Measurements from ENCODE around the gene ZNF324B.
A peak's percentile ranks its signal among the peaks of the same experiment; 100 is the strongest.

Gene ZNF324B

DNA sequence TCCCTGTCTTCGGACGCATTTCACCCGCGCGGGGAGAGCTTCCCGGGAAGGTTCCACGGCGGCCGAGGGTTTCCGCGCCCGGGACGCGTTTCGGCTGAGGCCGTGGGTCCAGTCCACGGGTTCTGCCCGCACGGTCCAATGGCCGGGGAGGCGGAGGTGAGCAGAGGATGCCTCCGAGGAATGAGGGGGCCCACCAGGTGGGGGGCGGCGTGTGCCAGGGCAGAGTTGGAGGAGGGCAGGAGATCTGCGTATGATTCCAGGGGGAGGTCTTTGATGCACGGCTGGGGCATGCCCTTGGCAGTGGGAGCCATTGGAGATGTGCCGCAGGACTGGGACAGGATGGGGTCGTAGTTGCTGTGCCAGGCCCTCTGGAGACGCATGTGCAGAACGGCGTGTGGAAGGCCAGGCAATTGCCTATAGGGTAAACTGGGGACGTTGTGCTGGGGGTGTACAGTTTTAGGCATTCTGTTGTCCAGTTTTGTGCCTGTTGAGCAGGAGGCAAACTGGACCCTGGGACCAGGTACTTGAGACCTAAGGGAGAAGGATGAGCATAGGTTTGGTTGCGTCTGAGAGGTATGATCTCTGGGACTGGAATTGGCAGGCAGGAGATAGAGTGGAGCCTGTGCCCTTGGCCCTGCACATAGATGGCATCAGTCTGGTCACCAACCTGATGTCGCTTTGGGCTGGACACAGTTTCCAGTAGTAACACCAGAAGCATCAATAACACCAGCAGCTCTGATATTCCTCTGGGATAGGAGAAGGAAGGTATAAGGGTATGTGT lies 42.2 kb upstream of the ZNF324B start:
- no peak for TF ChIP-seq CTCF (IDR thresholded peaks at IDR 0.05; ENCODE audit: insufficient read depth, low read depth, low read length, missing control alignments)
- H3K4me3 ChIP-seq (ENCODE audit: low read depth, low read length) = peak overlapping the region; percentile 86
- DNase-seq (ENCODE audit: low read depth) = peak; percentile 43

DNA sequence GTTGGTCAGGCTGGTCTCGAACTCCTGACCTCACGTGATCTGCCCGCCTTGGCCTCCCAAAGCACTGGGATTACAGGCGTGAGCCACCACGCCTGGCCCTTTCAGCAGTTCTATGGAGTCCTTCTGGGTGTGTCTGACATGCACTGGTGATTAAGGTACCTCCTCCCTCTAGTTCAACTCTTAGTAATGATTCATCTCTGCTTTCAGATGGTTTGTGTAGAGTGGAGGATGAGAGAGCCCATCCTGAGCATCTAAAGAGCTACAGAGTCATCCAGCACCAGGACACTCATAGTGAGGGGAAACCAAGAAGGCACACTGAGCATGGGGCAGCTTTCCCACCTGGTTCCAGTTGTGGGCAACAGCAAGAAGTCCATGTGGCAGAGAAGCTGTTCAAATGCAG lies 34.8 kb upstream of the ZNF324B start:
- no peak for DNase-seq (ENCODE audit: low read depth)
- TF ChIP-seq CTCF (IDR thresholded peaks at IDR 0.05; ENCODE audit: insufficient read depth, low read depth, low read length, missing control alignments) = no peak
- no peak overlapping the region for H3K4me3 ChIP-seq (ENCODE audit: low read depth, low read length)

- H3K4me3 ChIP-seq (ENCODE audit: low read depth, low read length) = no peak overlapping the region
Observed at GRCh38 chr19:58417071-58417470, 34.4 kb upstream of the ZNF324B start.

DNA sequence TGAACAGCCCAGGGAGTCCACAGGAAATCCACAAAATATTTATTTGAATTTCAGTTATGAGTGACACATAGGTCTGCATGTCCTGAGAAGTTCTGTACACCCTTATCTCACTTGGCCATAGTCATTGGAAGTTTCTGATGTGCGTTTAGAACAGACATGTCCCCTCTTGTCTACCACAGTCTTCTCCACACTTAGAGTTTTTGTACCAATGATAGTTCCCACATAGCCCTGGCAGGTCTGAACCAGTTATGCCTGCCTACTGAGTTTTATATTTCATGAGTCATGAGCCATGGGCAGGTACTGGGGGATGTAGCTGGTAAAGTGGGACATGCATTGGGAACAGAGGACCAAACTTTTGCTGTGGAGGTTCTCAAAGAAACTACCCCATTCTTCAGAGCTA lies 22.8 kb upstream of the ZNF324B start:
- no peak for TF ChIP-seq CTCF (IDR thresholded peaks at IDR 0.05; ENCODE audit: insufficient read depth, low read depth, low read length, missing control alignments)
- DNase-seq (ENCODE audit: low read depth) = no peak
- no peak overlapping the region for H3K4me3 ChIP-seq (ENCODE audit: low read depth, low read length)

More at GRCh38 chr19:58417071-58417470, 34.4 kb upstream of the ZNF324B start:
- TF ChIP-seq CTCF (IDR thresholded peaks at IDR 0.05; ENCODE audit: insufficient read depth, low read depth, low read length, missing control alignments) = no peak
- no peak for DNase-seq (ENCODE audit: low read depth)

GRCh38 chr19:58429745-58430144 lies 21.7 kb upstream of the ZNF324B start:
- no peak for TF ChIP-seq CTCF (IDR thresholded peaks at IDR 0.05; ENCODE audit: insufficient read depth, low read depth, low read length, missing control alignments)
- H3K4me3 ChIP-seq (ENCODE audit: low read depth, low read length) = no peak overlapping the region
- no peak for DNase-seq (ENCODE audit: low read depth)

GRCh38 chr19:58434217-58434616 lies 17.2 kb upstream of the ZNF324B start:
- H3K4me3 ChIP-seq (ENCODE audit: low read depth, low read length) = no peak overlapping the region
- no peak for DNase-seq (ENCODE audit: low read depth)

More at GRCh38 chr19:58434217-58434616, 17.2 kb upstream of the ZNF324B start:
- TF ChIP-seq CTCF (IDR thresholded peaks at IDR 0.05; ENCODE audit: insufficient read depth, low read depth, low read length, missing control alignments) = no peak

Measured in GM12865 (cell line).